HG03039 (cell line): ENCODE data around the gene MMP17.

Experiments used
- ATAC-seq: cut with Tn5 transposase; IDR thresholded peaks from one replicate; pipeline ENCODE4 v1.9.1; 2021; ENCODE audit warnings: mild to moderate bottlenecking, moderate library complexity; ENCODE audit not compliant: unreplicated experiment

Gene MMP17

GRCh38 chr12:131847456-131847855 is 19.3 kb downstream of the MMP17 start:
- no peak for ATAC-seq

GRCh38 chr12:131848753-131849152 is 20.6 kb downstream of the MMP17 start:
- no peak for ATAC-seq

DNA sequence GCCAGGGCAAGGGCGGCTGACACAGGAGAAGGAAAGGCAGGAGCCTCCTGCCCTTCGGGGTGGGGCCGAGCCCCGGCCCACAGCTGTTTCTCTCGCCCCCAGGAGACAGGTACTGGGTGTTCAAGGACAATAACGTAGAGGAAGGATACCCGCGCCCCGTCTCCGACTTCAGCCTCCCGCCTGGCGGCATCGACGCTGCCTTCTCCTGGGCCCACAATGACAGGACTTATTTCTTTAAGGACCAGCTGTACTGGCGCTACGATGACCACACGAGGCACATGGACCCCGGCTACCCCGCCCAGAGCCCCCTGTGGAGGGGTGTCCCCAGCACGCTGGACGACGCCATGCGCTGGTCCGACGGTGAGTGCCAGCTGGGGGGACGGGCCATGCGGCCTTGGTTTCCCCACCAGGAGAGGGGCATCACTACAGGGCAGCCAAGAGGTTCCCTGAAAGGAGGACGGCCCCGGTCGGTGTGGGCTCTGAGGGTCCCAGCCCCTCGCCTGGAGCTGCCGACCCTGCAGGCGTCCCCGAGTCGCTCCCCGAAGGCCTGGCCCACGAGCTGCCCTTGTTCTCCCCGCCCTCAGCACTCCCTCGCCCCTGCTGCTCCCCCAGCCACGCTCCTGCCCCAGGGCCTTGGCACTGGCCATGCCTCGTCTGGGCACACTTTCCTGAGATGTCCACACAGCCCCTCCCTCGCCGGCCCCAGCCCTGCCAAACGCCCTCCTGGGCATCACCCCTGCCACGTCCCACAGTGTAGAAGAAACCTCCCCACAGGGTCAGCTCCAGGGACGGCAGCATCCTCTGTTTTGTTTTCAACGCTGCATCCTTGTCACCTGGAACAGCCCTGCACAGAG is 21.7 kb downstream of the MMP17 start:
- no peak for ATAC-seq

DNA sequence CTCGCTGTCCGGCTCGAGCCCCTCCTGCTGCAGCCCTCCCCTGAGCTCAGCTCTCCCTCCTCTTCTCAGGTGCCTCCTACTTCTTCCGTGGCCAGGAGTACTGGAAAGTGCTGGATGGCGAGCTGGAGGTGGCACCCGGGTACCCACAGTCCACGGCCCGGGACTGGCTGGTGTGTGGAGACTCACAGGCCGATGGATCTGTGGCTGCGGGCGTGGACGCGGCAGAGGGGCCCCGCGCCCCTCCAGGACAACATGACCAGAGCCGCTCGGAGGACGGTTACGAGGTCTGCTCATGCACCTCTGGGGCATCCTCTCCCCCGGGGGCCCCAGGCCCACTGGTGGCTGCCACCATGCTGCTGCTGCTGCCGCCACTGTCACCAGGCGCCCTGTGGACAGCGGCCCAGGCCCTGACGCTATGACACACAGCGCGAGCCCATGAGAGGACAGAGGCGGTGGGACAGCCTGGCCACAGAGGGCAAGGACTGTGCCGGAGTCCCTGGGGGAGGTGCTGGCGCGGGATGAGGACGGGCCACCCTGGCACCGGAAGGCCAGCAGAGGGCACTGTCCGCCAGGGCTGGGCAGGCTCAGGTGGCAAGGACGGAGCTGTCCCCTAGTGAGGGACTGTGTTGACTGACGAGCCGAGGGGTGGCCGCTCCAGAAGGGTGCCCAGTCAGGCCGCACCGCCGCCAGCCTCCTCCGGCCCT is 22.8 kb downstream of the MMP17 start:
- ATAC-seq: no peak

GRCh38 chr12:131851741-131852550 is 23.8 kb downstream of the MMP17 start:
- no peak for ATAC-seq

GRCh38 chr12:131852551-131853299 is 24.5 kb downstream of the MMP17 start:
- ATAC-seq: no peak

GRCh38 chr12:131853832-131854797 is 25.9 kb downstream of the MMP17 start:
- ATAC-seq: no peak

DNA sequence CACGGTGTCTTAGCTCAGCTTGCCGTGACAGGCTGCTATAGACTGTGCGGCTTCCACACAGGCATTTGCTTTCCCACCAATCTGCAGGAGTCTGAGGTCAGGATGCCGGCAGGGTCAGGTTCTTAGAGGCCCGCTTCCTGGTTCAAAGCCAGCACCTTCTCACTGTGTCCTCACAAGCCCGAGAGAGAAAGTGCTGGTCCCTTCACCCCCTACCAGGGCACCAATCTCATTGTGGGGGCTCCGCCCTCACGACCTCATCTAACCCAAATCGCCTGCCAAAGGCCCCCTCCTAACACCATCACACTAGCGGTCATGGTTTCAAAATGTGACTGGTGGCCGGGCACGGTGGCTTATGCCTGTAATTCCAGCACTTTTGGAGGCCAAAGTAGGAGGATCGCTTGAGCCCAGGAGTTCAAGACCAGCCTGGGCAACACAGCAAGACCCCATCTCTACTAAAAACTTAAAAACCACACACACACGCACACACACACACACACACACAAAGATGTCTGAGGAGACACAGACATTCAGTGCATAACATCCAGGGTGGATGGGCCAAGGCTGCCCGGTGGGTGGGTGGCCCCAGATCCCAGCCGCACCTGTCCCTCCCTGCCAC is 26.8 kb downstream of the MMP17 start:
- ATAC-seq: no peak

- ATAC-seq: no peak
Observed at GRCh38 chr12:131855521-131856142, 27.4 kb downstream of the MMP17 start.

GRCh38 chr12:131856366-131857097 is 28.3 kb downstream of the MMP17 start:
- no peak for ATAC-seq

GRCh38 chr12:131857908-131858850 is 30.0 kb downstream of the MMP17 start:
- ATAC-seq: no peak

GRCh38 chr12:131860472-131861260 is 32.5 kb downstream of the MMP17 start:
- no peak for ATAC-seq

GRCh38 chr12:131861261-131862083 is 33.3 kb downstream of the MMP17 start:
- ATAC-seq: no peak

DNA sequence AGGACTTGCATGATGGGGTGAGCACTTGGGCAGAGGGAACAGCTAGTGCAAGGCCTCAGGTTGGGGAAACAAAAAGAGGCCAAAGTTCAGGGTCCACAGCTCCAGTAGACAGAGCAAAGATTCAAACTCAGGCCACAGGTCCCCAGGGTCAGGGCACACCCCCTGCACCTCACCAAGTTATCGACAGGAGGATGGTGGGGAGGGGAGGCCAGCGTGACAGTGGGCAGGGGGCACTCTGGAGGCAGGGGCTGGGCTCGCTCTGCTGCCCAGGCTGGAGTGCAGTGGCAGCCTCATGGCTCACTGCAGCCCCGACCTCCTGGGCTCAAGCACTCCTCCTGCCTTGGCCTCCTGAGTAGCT is 33.9 kb downstream of the MMP17 start:
- no peak for ATAC-seq

DNA sequence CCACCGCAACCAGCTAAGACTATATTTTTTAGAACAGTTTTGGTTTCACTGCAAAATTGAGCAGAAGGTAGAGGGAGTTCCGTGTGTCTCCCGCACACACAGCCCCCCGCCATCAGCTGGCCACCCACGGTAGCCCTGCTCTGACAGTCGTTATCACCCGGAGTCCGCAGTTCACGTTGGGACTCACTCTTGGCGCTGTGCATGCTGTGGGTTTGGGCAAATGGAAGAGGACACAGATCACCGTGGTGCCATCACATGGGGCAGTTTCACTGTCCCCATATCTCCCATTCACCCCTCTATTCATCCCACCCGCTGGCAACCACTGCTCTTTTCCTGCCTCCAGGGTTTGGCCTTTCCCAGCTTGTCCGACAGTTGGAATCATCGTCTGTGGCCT is 34.4 kb downstream of the MMP17 start:
- no peak for ATAC-seq
